Naive thymus-derived CD4-positive, alpha-beta T cell (primary cell): ENCODE results near the gene AUP1. TPM values are rescaled to one million over a fixed set of nuclear protein-coding genes. Genes with fewer than 3 reads are reported as not detected.

Experiments
- ATAC-seq: fragments of 150-1000 bp; cut with Tn5 transposase; 2 replicates; pipeline ENCODE4 v1.10.0; 2021; ENCODE audit warnings: mild to moderate bottlenecking, moderate library complexity
- CTCF ChIA-PET: fragments of 350-600 bp; sonication (Branson Sonifier 250); formaldehyde crosslinking; loops from one replicate; lab custom pipeline; 2021; ENCODE audit warnings: antibody characterized with exemption; lab: Charles Lee
- POLR2A ChIA-PET: fragments of 350-600 bp; sonication (Branson Sonifier 250); formaldehyde crosslinking; loops from one replicate; lab custom pipeline; 2021; ENCODE audit warnings: antibody characterized with exemption, inconsistent platforms; lab: Charles Lee
- DNase-seq, 9 donors: peaks; one replicate each; pipeline versions ENCODE4 v3.0.0 to v3.0.0-alpha.2; 2020 to 2022; ENCODE audit warnings: mixed read lengths in 1 of 9
- H3K27ac ChIP-seq: one replicate; pipeline ENCODE4 v1.7.0; 2013; ENCODE audit warnings: mild to moderate bottlenecking, low read depth, low read length, moderate library complexity
- H3K27me3 ChIP-seq, 2 donors: one replicate each; pipeline ENCODE4 v1.7.0; 2013; ENCODE audit warnings: low read length in 2 of 2, mild to moderate bottlenecking in 2 of 2, moderate library complexity in 2 of 2; ENCODE audit not compliant: control insufficient read depth in 2 of 2, insufficient read depth in 2 of 2
- H3K36me3 ChIP-seq, 3 experiments: 1 replicate in 2 of 3; 2 replicates in 1 of 3; pipeline ENCODE4 v1.7.0; 2013; ENCODE audit warnings: low read length in 3 of 3, mild to moderate bottlenecking in 3 of 3, moderate library complexity in 1 of 3; ENCODE audit not compliant: insufficient read depth in 3 of 3, control insufficient read depth in 2 of 3
- H3K4me1 ChIP-seq, 2 donors: one replicate each; pipeline ENCODE4 v1.7.0; 2013; ENCODE audit warnings: low read length in 2 of 2, mild to moderate bottlenecking in 2 of 2, moderate library complexity in 1 of 2; ENCODE audit not compliant: control insufficient read depth in 2 of 2, insufficient read depth in 2 of 2
- H3K4me3 ChIP-seq: 2 replicates; pipeline ENCODE4 v1.7.0; 2013; ENCODE audit warnings: mild to moderate bottlenecking, low read length
- H3K9me3 ChIP-seq, 3 experiments: 1 replicate in 2 of 3; 2 replicates in 1 of 3; pipeline ENCODE4 v1.7.0; 2013; ENCODE audit warnings: low read length in 3 of 3; ENCODE audit not compliant: control insufficient read depth in 2 of 3
- H3K27ac Mint-ChIP-seq, 9 donors: one replicate each; pipeline ENCODE4 v1.8.0; 2020 to 2022; ENCODE audit warnings: mixed read lengths in 9 of 9, mild to moderate bottlenecking in 8 of 9, moderate library complexity in 5 of 9, inconsistent platforms in 2 of 9
- H3K27me3 Mint-ChIP-seq, 5 donors: one replicate each; pipeline ENCODE4 v1.8.0; 2021 to 2022; ENCODE audit warnings: mixed read lengths in 5 of 5, mild to moderate bottlenecking in 1 of 5
- H3K36me3 Mint-ChIP-seq, 5 donors: one replicate each; pipeline ENCODE4 v1.8.0; 2020 to 2022; ENCODE audit warnings: mixed read lengths in 5 of 5, mild to moderate bottlenecking in 3 of 5, inconsistent platforms in 1 of 5
- H3K4me1 Mint-ChIP-seq, 7 donors: one replicate each; pipeline ENCODE4 v1.8.0; 2020 to 2022; ENCODE audit warnings: mixed read lengths in 7 of 7, mild to moderate bottlenecking in 3 of 7, inconsistent platforms in 1 of 7
- H3K4me3 Mint-ChIP-seq, 10 donors: one replicate each; pipeline ENCODE4 v1.8.0; 2020 to 2022; ENCODE audit warnings: mild to moderate bottlenecking in 10 of 10, mixed read lengths in 10 of 10, moderate library complexity in 6 of 10, inconsistent platforms in 2 of 10
- H3K9me3 Mint-ChIP-seq, 11 donors: one replicate each; pipeline ENCODE4 v1.8.0; 2020 to 2022; ENCODE audit warnings: mixed read lengths in 11 of 11, mild to moderate bottlenecking in 4 of 11, inconsistent platforms in 1 of 11, moderate library complexity in 1 of 11
- intact Hi-C, 2 donors: fragments of 100-400 bp; cut with micrococcal nuclease; formaldehyde crosslinking; loops; one replicate each; pipeline ENCODE4 v1.15.1; 2023
- polyA plus RNA-seq, 2 donors: library from polyadenylated mRNA; unstranded; fragments of 300-500 nt; fragmentation: Illumina TruSeq; gene quantifications; one replicate each; pipeline ENCODE4 v1.2.3, GENCODE V29; 2021
- total RNA-seq, 6 experiments: library from RNA in 5 of 6; stranded (reverse) in 5 of 6; gene quantifications; 1 replicate in 5 of 6; 2 replicates in 1 of 6; pipeline ENCODE4 v1.2.3 and lab custom pipeline; 2021 to 2026

Gene AUP1
- total and polyA plus RNA-seq, 7 experiments from 2014 or later, result 69.7 to 160 (median 139) TPM

DNA sequence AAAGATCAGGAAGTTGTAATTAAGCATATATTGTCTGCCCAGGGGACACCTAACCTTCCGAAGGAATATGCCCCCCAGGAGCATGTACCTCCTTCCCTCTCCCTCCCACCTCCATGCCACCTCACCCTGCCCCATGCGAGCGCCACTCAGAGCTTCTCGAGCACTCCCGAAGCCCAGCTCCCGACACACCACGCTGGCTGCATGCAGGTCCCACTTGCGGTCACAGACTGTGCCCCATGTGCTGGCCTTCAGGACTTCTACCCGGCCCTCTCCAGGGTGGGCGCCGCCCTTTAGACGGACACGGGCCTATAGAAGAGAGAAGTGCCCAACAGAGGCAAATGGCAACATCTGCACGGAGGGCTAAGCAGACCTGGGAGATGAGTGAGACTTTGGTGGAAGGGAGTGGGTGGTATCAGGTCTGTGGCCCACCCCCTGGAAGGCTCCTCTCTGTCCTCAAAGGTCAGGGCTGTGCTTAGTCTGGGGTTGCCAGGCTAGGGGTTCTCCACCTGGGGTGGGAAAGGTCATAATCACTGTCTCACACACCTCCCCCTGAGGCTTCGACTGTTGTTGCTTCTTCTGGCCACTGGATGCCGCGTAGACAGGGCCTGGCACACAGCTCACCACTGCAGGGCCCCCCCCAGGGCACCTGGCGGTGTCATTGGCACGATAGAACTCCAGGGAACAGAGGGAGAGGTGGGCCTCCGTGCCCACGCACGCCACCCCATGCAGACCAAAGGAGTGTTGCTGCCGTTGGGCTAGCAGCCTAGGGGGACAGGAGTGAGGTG lies 6.9 kb upstream of the AUP1 start:
- ATAC-seq, result no peak
- H3K4me3 ChIP-seq, result no peak overlapping the region
- Mint-ChIP-seq H3K9me3 (no peaks in the 10 kb centered on the region), H3K27me3 (peaks cover 14 to 30% (median 17%) of the 10 kb centered on the region in 5 donors), H3K27ac (peak overlapping the region in 1 of 9 donors; percentile 11), H3K4me3 (no peak overlapping the region), H3K36me3 (peaks cover 0 to 9% (median 5%) of the 10 kb centered on the region in 5 donors), H3K4me1 (peaks cover 7 to 22% (median 11%) of the 10 kb centered on the region in 7 donors)
- peaks cover 3 to 6% of the 10 kb centered on the region in 2 donors for H3K4me1 ChIP-seq
- H3K36me3 ChIP-seq, result peaks cover 0 to 13% (median 0%) of the 10 kb centered on the region in 3 experiments
- ChIA-PET CTCF (interaction anchor here (1.1 kb wide), 1 partner anchor 8 kb away, joined by 6 read pairs; no protein-coding TSS in a partner anchor), POLR2A (no interaction called here)
- peaks cover 3 to 5% of the 10 kb centered on the region in 2 donors for H3K27me3 ChIP-seq
- intact Hi-C loops, result loop anchor here (10.0 kb wide), 3 partner anchors 202 to 712 kb away; partner anchors contain the start of gene STAMBP (in 1 of the 2)
- no peak for DNase-seq
- no peaks in the 10 kb centered on the region for H3K9me3 ChIP-seq
- no peak overlapping the region for H3K27ac ChIP-seq

DNA sequence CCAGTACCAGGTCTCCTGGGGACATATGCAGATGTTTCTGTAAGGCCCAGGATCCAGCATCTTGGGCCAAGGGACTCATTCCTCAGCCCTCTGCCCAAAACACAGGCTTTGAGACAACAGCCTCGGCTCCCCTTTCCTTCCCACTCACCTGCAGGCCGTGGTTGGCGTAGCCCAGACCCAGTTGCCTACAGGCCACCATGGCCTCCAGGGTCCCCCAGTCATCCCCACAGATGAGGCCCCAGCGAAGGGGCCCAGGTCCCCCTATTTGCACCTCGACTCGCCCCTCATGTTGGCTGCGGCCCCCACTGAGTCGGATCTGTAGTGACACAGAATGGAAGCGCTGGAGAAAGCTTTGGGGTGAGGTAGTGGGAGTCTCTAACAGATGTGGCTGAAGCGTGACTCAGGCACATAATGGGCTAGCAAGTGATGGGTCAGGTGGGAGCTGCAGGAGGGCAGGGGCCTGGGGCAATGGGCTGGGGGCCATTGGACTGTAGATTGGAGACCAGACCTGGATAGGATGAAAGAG lies 6.0 kb upstream of the AUP1 start:
- ChIA-PET POLR2A (no interaction called here), CTCF (interaction anchor here (1.1 kb wide), 1 partner anchor 8 kb away, joined by 6 read pairs; no protein-coding TSS in a partner anchor)
- Histone ChIP-seq H3K36me3 (peaks cover 0 to 13% (median 0%) of the 10 kb centered on the region in 3 experiments), H3K9me3 (no peaks in the 10 kb centered on the region), H3K4me3 (no peak overlapping the region), H3K4me1 (peaks cover 11 to 14% of the 10 kb centered on the region in 2 donors), H3K27ac (no peak overlapping the region), H3K27me3 (peaks cover 0 to 5% of the 10 kb centered on the region in 2 donors)
- DNase-seq, result no peak
- no peak overlapping the region for H3K4me3 Mint-ChIP-seq
- peaks cover 11 to 25% (median 17%) of the 10 kb centered on the region in 5 donors for H3K27me3 Mint-ChIP-seq
- no peaks in the 10 kb centered on the region for H3K9me3 Mint-ChIP-seq
- peaks cover 13 to 31% (median 19%) of the 10 kb centered on the region in 7 donors for H3K4me1 Mint-ChIP-seq
- no peak overlapping the region for H3K27ac Mint-ChIP-seq
- H3K36me3 Mint-ChIP-seq, result peaks cover 0 to 9% (median 5%) of the 10 kb centered on the region in 5 donors
- ATAC-seq, result no peak
- intact Hi-C loops, result loop anchor here (10.0 kb wide), 3 partner anchors 201 to 711 kb away; partner anchors contain the start of gene STAMBP (in 1 of the 2)

DNA sequence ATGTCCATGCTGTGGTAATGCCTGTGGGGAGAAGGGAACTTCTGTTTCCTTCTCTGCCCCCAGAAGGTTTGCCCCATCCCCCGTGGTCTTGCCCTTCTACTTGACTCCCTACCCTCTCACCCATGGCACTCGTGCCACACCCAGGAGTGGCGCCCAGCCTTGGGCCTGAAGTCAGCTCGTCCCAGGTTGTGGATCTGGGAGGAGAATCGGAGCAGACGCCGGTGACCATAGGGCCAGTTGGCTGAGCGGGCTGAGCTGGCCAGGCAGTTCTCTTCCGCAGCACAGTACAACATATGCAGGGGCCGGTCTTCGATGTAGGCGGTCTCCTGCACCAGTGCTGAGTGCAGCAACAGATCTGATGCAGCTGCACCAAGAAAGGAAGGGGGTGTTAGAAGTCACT lies 4.9 kb upstream of the AUP1 start:
- Mint-ChIP-seq H3K27ac (no peak overlapping the region), H3K36me3 (peaks cover 0 to 9% (median 5%) of the 10 kb centered on the region in 5 donors), H3K4me3 (no peak overlapping the region), H3K27me3 (peaks cover 4 to 24% (median 14%) of the 10 kb centered on the region in 5 donors), H3K9me3 (no peaks in the 10 kb centered on the region), H3K4me1 (peaks cover 13 to 30% (median 20%) of the 10 kb centered on the region in 7 donors)
- ATAC-seq (no peak), DNase-seq (no peak)
- Histone ChIP-seq H3K36me3 (peaks cover 0 to 20% (median 0%) of the 10 kb centered on the region in 3 experiments), H3K4me1 (peaks cover 11 to 15% of the 10 kb centered on the region in 2 donors), H3K4me3 (no peak overlapping the region), H3K27ac (no peak overlapping the region), H3K9me3 (no peaks in the 10 kb centered on the region), H3K27me3 (no peaks in the 10 kb centered on the region)
- CTCF ChIA-PET, result no interaction called here
- POLR2A ChIA-PET, result interaction anchor here (1.0 to 1.1 kb wide), 2 partner anchors 27 to 76 kb away, joined by 3 read pairs; partner anchors contain the start of gene WBP1
- intact Hi-C loops, result loop anchor here (5.0 to 10.0 kb wide), 5 partner anchors 200 to 1302 kb away; partner anchors contain the start of genes CCT7 (in 1 of the 2), PRADC1 (in 1 of the 2) and STAMBP (in 1 of the 2)

DNA sequence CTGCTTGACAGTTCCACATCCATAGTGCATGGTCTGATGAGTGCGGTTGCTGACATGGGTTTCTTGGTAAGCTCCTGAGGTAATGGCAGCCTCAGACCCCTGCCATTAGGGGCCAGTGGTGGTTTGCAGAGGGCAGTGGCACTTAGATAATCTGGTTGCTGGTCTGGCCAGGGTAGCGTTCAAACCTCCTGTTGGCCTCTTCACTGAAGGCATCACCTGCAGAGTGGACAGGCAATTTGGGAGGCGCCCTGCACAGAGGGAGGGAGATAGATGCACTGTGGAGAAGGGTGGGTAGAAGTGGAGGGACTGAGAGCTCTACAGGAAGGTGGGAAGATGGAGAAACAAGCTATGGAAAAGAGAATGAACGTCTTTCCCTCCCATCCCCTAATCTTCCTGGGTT lies 4.0 kb upstream of the AUP1 start:
- Histone ChIP-seq H3K4me1 (peaks cover 11 to 20% of the 10 kb centered on the region in 2 donors), H3K27ac (no peak overlapping the region), H3K9me3 (no peaks in the 10 kb centered on the region), H3K27me3 (no peaks in the 10 kb centered on the region), H3K4me3 (no peak overlapping the region), H3K36me3 (peaks cover 0 to 25% (median 0%) of the 10 kb centered on the region in 3 experiments)
- no peak overlapping the region for H3K4me3 Mint-ChIP-seq
- peaks cover 0 to 14% (median 5%) of the 10 kb centered on the region in 5 donors for H3K36me3 Mint-ChIP-seq
- H3K27me3 Mint-ChIP-seq, result peaks cover 4 to 15% (median 10%) of the 10 kb centered on the region in 5 donors
- ATAC-seq (no peak), DNase-seq (no peak)
- no peak overlapping the region for H3K27ac Mint-ChIP-seq
- no peaks in the 10 kb centered on the region for H3K9me3 Mint-ChIP-seq
- ChIA-PET CTCF (interaction anchor here (2.0 to 2.1 kb wide), 3 partner anchors 51 to 55 kb away, joined by 5 to 18 read pairs (median 10); partner anchors contain the start of genes CCDC142 and TTC31), POLR2A (interaction anchor here (0.8 to 1.1 kb wide), 3 partner anchors 20 to 51 kb away, joined by 3 to 4 read pairs (median 3); partner anchors contain the start of genes CCDC142, LOXL3 and TTC31)
- intact Hi-C loops, result loop anchor here (5.0 to 10.0 kb wide), 5 partner anchors 199 to 1301 kb away; partner anchors contain the start of genes CCT7 (in 1 of the 2), PRADC1 (in 1 of the 2) and STAMBP (in 1 of the 2)
- H3K4me1 Mint-ChIP-seq, result peaks cover 21 to 29% (median 24%) of the 10 kb centered on the region in 7 donors

DNA sequence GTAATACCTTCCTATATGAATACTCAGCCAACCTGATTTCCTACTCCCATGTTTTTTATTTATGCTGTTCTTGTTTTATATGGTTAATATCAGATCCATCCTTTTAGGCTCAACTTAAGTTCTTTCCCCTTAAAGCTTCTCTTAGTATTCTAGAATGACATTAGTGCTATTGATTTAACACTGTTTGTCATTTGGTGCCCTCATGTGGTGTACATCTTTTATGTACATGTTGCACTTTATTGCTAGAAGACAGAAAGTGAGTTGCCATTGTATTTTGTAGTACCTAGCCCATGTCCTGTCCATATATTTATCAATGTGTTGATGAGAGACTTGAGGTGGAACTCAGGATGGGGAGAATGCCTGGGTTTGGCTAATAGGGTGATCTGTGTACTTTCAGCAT lies 2.7 kb upstream of the AUP1 start:
- H3K36me3 Mint-ChIP-seq, result peaks cover 0 to 25% (median 14%) of the 10 kb centered on the region in 5 donors
- no peaks in the 10 kb centered on the region for H3K9me3 ChIP-seq
- peaks cover 11 to 25% of the 10 kb centered on the region in 2 donors for H3K4me1 ChIP-seq
- ATAC-seq, result no peak
- peaks cover 28 to 40% (median 33%) of the 10 kb centered on the region in 7 donors for H3K4me1 Mint-ChIP-seq
- H3K27ac Mint-ChIP-seq, result peak overlapping the region in 6 of 9 donors; percentile 15 to 60 (median 40)
- H3K27me3 Mint-ChIP-seq, result peaks cover 0 to 2% (median 0%) of the 10 kb centered on the region in 5 donors
- POLR2A ChIA-PET, result interaction anchor here (0.9 to 4.2 kb wide), 6 partner anchors 22 to 74 kb away, joined by 3 to 21 read pairs (median 4); partner anchors contain the start of genes CCDC142, LOXL3, PCGF1 and TTC31
- H3K27me3 ChIP-seq, result no peaks in the 10 kb centered on the region
- intact Hi-C loops, result loop anchor here (1.0 to 10.0 kb wide), 10 partner anchors 49 to 1300 kb away; partner anchors contain the start of genes CCT7 (in 1 of the 2), PRADC1 (in 1 of the 2), STAMBP (in 1 of the 2) and TTC31 (in 1 of the 2)
- CTCF ChIA-PET, result interaction anchor here (0.6 to 2.9 kb wide), 17 partner anchors 12 to 708 kb away, joined by 3 to 22 read pairs (median 4); partner anchors contain the start of genes CCDC142, INO80B, MRPL53 and PCGF1
- no peak overlapping the region for H3K27ac ChIP-seq
- peak in 5 of 9 donors; percentile 27 to 59 (median 47) for DNase-seq
- no peaks in the 10 kb centered on the region for H3K9me3 Mint-ChIP-seq
- H3K4me3 Mint-ChIP-seq, result peak overlapping the region; percentile 19 to 91 (median 52)
- peaks cover 0 to 36% (median 0%) of the 10 kb centered on the region in 3 experiments for H3K36me3 ChIP-seq
- no peak overlapping the region for H3K4me3 ChIP-seq
